Activated effector memory CD4-positive, alpha-beta T cell treated with anti-CD3 and anti-CD28 coated beads, Interleukin-2, amount 50 U/mL, for 16 hours (primary cell): ENCODE results near the gene CRY2.

ENCODE experiments used
- DNase-seq: peaks from one replicate; pipeline ENCODE4 v3.0.0-alpha.2; 2020

The CRY2 gene

GRCh38 chr11:45919806-45920530, 72.7 kb downstream of the CRY2 start:
- no peak for DNase-seq

GRCh38 chr11:45920531-45921477, 73.5 kb downstream of the CRY2 start:
- DNase-seq, result peak; percentile 37

GRCh38 chr11:45921561-45922424, 74.5 kb downstream of the CRY2 start:
- peak; percentile 61 for DNase-seq

- peak; percentile 74 for DNase-seq
These were observed 75.3 kb downstream of the CRY2 start, which contains the start of gene LARGE2 for GRCh38 chr11:45922425-45923082. LARGE2 (plus strand) TSS chr11:45922656; CDS start chr11:45922883, 227 bp downstream.

GRCh38 chr11:45924036-45924915, 77.0 kb downstream of the CRY2 start:
- DNase-seq, result peak; percentile 62

- DNase-seq, result peak; percentile 39
These were observed 77.7 kb downstream of the CRY2 start for GRCh38 chr11:45924927-45925326.

- no peak for DNase-seq
These were observed 78.3 kb downstream of the CRY2 start for GRCh38 chr11:45925550-45925949.

- DNase-seq, result peak; percentile 61
These were observed 78.7 kb downstream of the CRY2 start for GRCh38 chr11:45926001-45926401.

- no peak for DNase-seq
These were observed 79.5 kb downstream of the CRY2 start for GRCh38 chr11:45926536-45927331.

GRCh38 chr11:45927332-45927683, 80.0 kb downstream of the CRY2 start:
- no peak for DNase-seq

- peak; percentile 61 for DNase-seq
These were observed 80.6 kb downstream of the CRY2 start for GRCh38 chr11:45927684-45928413.

GRCh38 chr11:45928535-45929215, 81.4 kb downstream of the CRY2 start:
- no peak for DNase-seq

- DNase-seq, result peak; percentile 64
These were observed 82.3 kb downstream of the CRY2 start for GRCh38 chr11:45929486-45930030.

- DNase-seq, result peak; percentile 77
These were observed 82.9 kb downstream of the CRY2 start for GRCh38 chr11:45930031-45930794.

- no peak for DNase-seq
These were observed 83.8 kb downstream of the CRY2 start for GRCh38 chr11:45930951-45931570.

GRCh38 chr11:45931739-45932138, 84.5 kb downstream of the CRY2 start:
- no peak for DNase-seq

GRCh38 chr11:45932217-45932616, 84.9 kb downstream of the CRY2 start:
- no peak for DNase-seq
